Lung (tissue), 12 donors: ENCODE results near the gene ELN. TPM values are rescaled to one million over a fixed set of nuclear protein-coding genes. Genes with fewer than 3 reads are reported as not detected.

ENCODE experiments used
- ATAC-seq: fragments of 200-7000 bp; cut with Tn5 transposase; one replicate; pipeline ENCODE4 v1.9.1; 2020; ENCODE audit warnings: moderate number of reproducible peaks; ENCODE audit not compliant: insufficient read depth, low FRiP score
- DNase-seq, 3 donors: peaks; one replicate each; pipeline ENCODE4 v3.0.0-alpha.2; 2013 to 2017
- H3K27ac ChIP-seq, 2 donors: one replicate each; pipeline ENCODE4 v1.5.1; 2013; ENCODE audit warnings: mild to moderate bottlenecking in 2 of 2, moderate library complexity in 2 of 2, control low read depth in 1 of 2, inconsistent platforms in 1 of 2, low read depth in 1 of 2, low read length in 1 of 2
- H3K27me3 ChIP-seq, 3 donors: one replicate each; pipeline ENCODE4 v1.5.1; 2013; ENCODE audit warnings: low read length in 2 of 3; ENCODE audit not compliant: control insufficient read depth in 3 of 3, insufficient read depth in 3 of 3
- H3K36me3 ChIP-seq, 4 donors: one replicate each; pipeline ENCODE4 v1.5.1; 2013; ENCODE audit warnings: low read length in 4 of 4, mild to moderate bottlenecking in 1 of 4, moderate library complexity in 1 of 4; ENCODE audit not compliant: control insufficient read depth in 4 of 4, insufficient read depth in 4 of 4
- H3K4me1 ChIP-seq, 5 donors: one replicate each; pipeline ENCODE4 v1.5.1; 2013; ENCODE audit warnings: low read length in 5 of 5, mild to moderate bottlenecking in 2 of 5, moderate library complexity in 1 of 5; ENCODE audit not compliant: control insufficient read depth in 5 of 5, insufficient read depth in 5 of 5
- H3K4me3 ChIP-seq: one replicate; pipeline ENCODE4 v1.5.1; 2013; ENCODE audit warnings: mild to moderate bottlenecking, control low read depth, moderate library complexity
- H3K9ac ChIP-seq, 2 donors: one replicate each; pipeline ENCODE4 v1.5.1; 2013; ENCODE audit warnings: low read length in 2 of 2, control low read depth in 1 of 2; ENCODE audit not compliant: insufficient read depth in 1 of 2
- H3K9me3 ChIP-seq, 4 donors: one replicate each; pipeline ENCODE4 v1.5.1; 2013; ENCODE audit warnings: low read length in 3 of 4, mild to moderate bottlenecking in 1 of 4, moderate library complexity in 1 of 4; ENCODE audit not compliant: control insufficient read depth in 4 of 4, insufficient read depth in 3 of 4
- WGBS, 2 donors: extraction: QIAGEN DNeasy Blood & Tissue Kit; methylation state at CpG; one replicate each; pipeline ENCODE4 v1.1.7; 2013; 5-methylcytosine and 5-hydroxymethylcytosine counted together
- polyA plus RNA-seq, 2 donors: library from polyadenylated mRNA; stranded (reverse); fragments of 200-250 nt; gene quantifications; one replicate each; pipeline ENCODE4 v1.2.1, GENCODE V29; 2013
- total RNA-seq, 2 donors: library from RNA; depleted of rRNA in 1 of 2; stranded (reverse); fragments of >200 nt in 1 of 2; gene quantifications; one replicate each; pipeline ENCODE4 v1.2.1, GENCODE V29; 2014 to 2021
- TF ChIP-seq, protein P1 (sequence below): IDR thresholded peaks from 2 replicates; pipeline ENCODE4 v1.5.1; 2012; ENCODE audit warnings: mild to moderate bottlenecking; ENCODE audit errors: control extremely low read depth, extremely low read depth
- donor health status: control.
- donor health status: control.
- donor health status: Bipolar disorder and iron deficiency.
- donor health status: healthy.
- donor health status: DM: yes; HTN: yes; CAD: no.

The ELN gene
- total and polyA plus RNA-seq, 4 donors, result 60.4 to 274 (median 125) TPM

DNA sequence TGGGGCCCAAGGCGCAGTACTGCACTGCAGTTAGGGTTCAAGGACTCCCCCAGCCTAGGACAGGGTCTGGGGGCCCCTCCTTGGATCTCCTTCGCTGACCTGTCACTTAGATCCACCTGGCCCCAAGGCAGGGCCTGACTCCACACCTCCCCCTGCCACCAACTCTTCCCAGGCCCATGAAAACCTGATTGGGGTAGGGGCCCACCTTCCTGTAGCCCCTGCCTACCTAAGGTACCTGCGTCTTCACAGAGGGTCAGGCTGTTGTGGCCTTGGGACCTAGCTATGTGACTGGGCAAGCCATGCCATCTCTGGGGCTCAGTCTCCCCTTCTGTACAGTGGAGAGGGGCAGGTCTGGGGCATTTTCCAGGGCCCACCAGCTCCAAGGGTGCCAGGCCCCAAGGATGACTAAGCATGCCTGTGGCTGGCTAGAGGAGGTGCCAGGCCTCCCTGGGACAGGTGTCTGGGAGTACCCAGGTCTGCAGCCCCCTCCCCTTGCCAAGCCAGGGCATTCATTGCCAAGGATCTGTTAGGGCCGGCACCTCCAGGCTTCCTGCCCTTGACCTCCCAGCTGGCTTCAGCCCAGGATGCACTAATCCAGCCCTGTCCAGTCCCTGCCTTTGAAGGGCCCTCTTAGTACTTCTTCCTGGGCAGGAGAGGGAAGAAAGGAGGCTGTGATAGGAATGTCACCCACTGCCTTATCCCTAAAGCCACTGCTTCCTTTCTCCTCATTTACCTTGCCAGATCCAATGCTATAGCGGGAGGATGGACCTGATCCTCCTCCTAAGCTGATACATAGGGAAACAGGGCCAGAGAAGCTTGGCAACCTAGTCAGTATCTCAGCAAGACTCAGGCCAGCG, 57.0 kb downstream of the ELN start:
- H3K27me3 ChIP-seq, result no peaks in the 10 kb centered on the region
- H3K4me3 ChIP-seq, result no peak overlapping the region
- no peak for ATAC-seq

GRCh38 chr7:74087791-74088453, 59.9 kb downstream of the ELN start:
- no peak overlapping the region for H3K27ac ChIP-seq
- TF ChIP-seq, protein P1, sequence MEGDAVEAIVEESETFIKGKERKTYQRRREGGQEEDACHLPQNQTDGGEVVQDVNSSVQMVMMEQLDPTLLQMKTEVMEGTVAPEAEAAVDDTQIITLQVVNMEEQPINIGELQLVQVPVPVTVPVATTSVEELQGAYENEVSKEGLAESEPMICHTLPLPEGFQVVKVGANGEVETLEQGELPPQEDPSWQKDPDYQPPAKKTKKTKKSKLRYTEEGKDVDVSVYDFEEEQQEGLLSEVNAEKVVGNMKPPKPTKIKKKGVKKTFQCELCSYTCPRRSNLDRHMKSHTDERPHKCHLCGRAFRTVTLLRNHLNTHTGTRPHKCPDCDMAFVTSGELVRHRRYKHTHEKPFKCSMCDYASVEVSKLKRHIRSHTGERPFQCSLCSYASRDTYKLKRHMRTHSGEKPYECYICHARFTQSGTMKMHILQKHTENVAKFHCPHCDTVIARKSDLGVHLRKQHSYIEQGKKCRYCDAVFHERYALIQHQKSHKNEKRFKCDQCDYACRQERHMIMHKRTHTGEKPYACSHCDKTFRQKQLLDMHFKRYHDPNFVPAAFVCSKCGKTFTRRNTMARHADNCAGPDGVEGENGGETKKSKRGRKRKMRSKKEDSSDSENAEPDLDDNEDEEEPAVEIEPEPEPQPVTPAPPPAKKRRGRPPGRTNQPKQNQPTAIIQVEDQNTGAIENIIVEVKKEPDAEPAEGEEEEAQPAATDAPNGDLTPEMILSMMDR, result no peak
- no peaks in the 10 kb centered on the region for H3K27me3 ChIP-seq
- no peaks in the 10 kb centered on the region for H3K9me3 ChIP-seq
- ATAC-seq (no peak), DNase-seq (no peak)
- peaks cover 0 to 9% (median 3%) of the 10 kb centered on the region in 4 donors for H3K36me3 ChIP-seq
- 95 to 98% methylated on average over 9 to 10 of the region's 10 CpGs for WGBS, 2 donors
- H3K9ac ChIP-seq, result no peak overlapping the region
- no peak overlapping the region for H3K4me3 ChIP-seq
- peaks cover 0 to 22% (median 2%) of the 10 kb centered on the region in 5 donors for H3K4me1 ChIP-seq

More for the DNA sequence above, 57.0 kb downstream of the ELN start:
- no peak for DNase-seq
- H3K4me1 ChIP-seq, result peaks cover 0 to 20% (median 6%) of the 10 kb centered on the region in 5 donors
- 76 to 77% methylated on average over 6 of the region's 6 CpGs for WGBS, 2 donors
- peaks cover 0 to 7% (median 3%) of the 10 kb centered on the region in 4 donors for H3K36me3 ChIP-seq
- no peak overlapping the region for H3K27ac ChIP-seq
- peaks cover 0 to 1% (median 0%) of the 10 kb centered on the region in 4 donors for H3K9me3 ChIP-seq
- H3K9ac ChIP-seq, result peak overlapping the region in 1 of 2 donors; percentile 11
- TF ChIP-seq, protein P1, result no peak

GRCh38 chr7:74092321-74092963, 64.5 kb downstream of the ELN start:
- H3K36me3 ChIP-seq, result peaks cover 0 to 9% (median 6%) of the 10 kb centered on the region in 4 donors
- TF ChIP-seq, protein P1, result no peak
- H3K9ac ChIP-seq, result no peak overlapping the region
- 70 to 71% methylated on average over 12 to 13 of the region's 13 CpGs for WGBS, 2 donors
- DNase-seq, result no peak
- H3K4me3 ChIP-seq, result no peak overlapping the region
- peaks cover 0 to 26% (median 14%) of the 10 kb centered on the region in 5 donors for H3K4me1 ChIP-seq
- no peak for ATAC-seq
- H3K9me3 ChIP-seq, result no peaks in the 10 kb centered on the region
- H3K27ac ChIP-seq, result peak overlapping the region in 1 of 2 donors; percentile 85
- H3K27me3 ChIP-seq, result no peaks in the 10 kb centered on the region
